Neuronal stem cell (in vitro differentiated cells): Measurements from ENCODE around the gene MAP3K7.

ENCODE experiments used
- DNase-seq: peaks from one replicate; pipeline ENCODE4 v3.0.0-alpha.2; 2013; ENCODE audit warnings: low spot score
- H2AFZ ChIP-seq: one replicate; pipeline ENCODE4 v1.6.1; 2013; ENCODE audit warnings: mild to moderate bottlenecking, low read length, inconsistent platforms
- H2AK5ac ChIP-seq: 2 replicates; pipeline ENCODE4 v1.6.1; 2013; ENCODE audit warnings: low read depth, mild to moderate bottlenecking, inconsistent platforms, low read length, moderate library complexity, mixed read lengths
- H2BK120ac ChIP-seq: 2 replicates; pipeline ENCODE4 v1.6.1; 2013; ENCODE audit warnings: low read depth, mild to moderate bottlenecking, inconsistent platforms, low read length, moderate library complexity, mixed read lengths
- H2BK12ac ChIP-seq: one replicate; pipeline ENCODE4 v1.6.1; 2013; ENCODE audit warnings: low read length, inconsistent platforms
- H2BK15ac ChIP-seq: 2 replicates; pipeline ENCODE4 v1.6.1; 2013; ENCODE audit warnings: mild to moderate bottlenecking, low read length, inconsistent platforms, mixed read lengths
- H2BK5ac ChIP-seq: one replicate; pipeline ENCODE4 v1.6.1; 2013; ENCODE audit warnings: inconsistent platforms, mild to moderate bottlenecking, low read length, moderate library complexity
- H3K14ac ChIP-seq: one replicate; pipeline ENCODE4 v1.6.1; 2013; ENCODE audit warnings: low read length, inconsistent platforms
- H3K18ac ChIP-seq: 2 replicates; pipeline ENCODE4 v1.6.1; 2013; ENCODE audit warnings: low read length, inconsistent platforms
- H3K23ac ChIP-seq: 2 replicates; pipeline ENCODE4 v1.6.1; 2013; ENCODE audit warnings: low read depth, mild to moderate bottlenecking, mixed read lengths, low read length, inconsistent platforms; ENCODE audit not compliant: poor library complexity
- H3K27ac ChIP-seq: replicated peaks from 3 replicates; pipeline ENCODE4 v1.5.1; 2013; ENCODE audit warnings: low read length, inconsistent platforms
- H3K27me3 ChIP-seq, 3 experiments: 2 replicates each; pipeline ENCODE4 v1.6.1; 2013; ENCODE audit warnings: low read length in 3 of 3, mild to moderate bottlenecking in 2 of 3, inconsistent platforms in 1 of 3, low read depth in 1 of 3, mixed read lengths in 1 of 3, moderate library complexity in 1 of 3; ENCODE audit not compliant: control insufficient read depth in 3 of 3, insufficient read depth in 3 of 3
- H3K36me3 ChIP-seq, 2 donors: replicated peaks in 1 of 2; 2 replicates each; pipeline ENCODE4 v1.6.1; 2013; ENCODE audit warnings: low read length in 2 of 2; ENCODE audit not compliant: control insufficient read depth in 2 of 2, insufficient read depth in 2 of 2
- H3K4ac ChIP-seq: 2 replicates; pipeline ENCODE4 v1.6.1; 2013; ENCODE audit warnings: inconsistent platforms, mild to moderate bottlenecking, low read length, moderate library complexity
- H3K4me1 ChIP-seq, 2 donors: 1 replicate in 1 of 2; 2 replicates in 1 of 2; pipeline ENCODE4 v1.6.1; 2013; ENCODE audit warnings: low read length in 2 of 2, low read depth in 1 of 2; ENCODE audit not compliant: control insufficient read depth in 2 of 2, insufficient read depth in 1 of 2
- H3K4me2 ChIP-seq: one replicate; pipeline ENCODE4 v1.6.1; 2013; ENCODE audit warnings: mild to moderate bottlenecking, low read length, inconsistent platforms; ENCODE audit not compliant: insufficient read depth, poor library complexity, severe bottlenecking
- H3K4me3 ChIP-seq, 2 donors: 2 replicates each; pipeline ENCODE4 v1.5.1; 2013; ENCODE audit warnings: low read length in 2 of 2, mild to moderate bottlenecking in 2 of 2, inconsistent platforms in 1 of 2, moderate library complexity in 1 of 2
- H3K79me1 ChIP-seq: one replicate; pipeline ENCODE4 v1.6.1; 2013; ENCODE audit warnings: low read depth, mild to moderate bottlenecking, inconsistent platforms, low read length, moderate library complexity
- H3K9ac ChIP-seq: one replicate; pipeline ENCODE4 v1.6.1; 2013; ENCODE audit warnings: mild to moderate bottlenecking, low read depth, low read length, inconsistent platforms; ENCODE audit not compliant: poor library complexity
- H3K9me3 ChIP-seq, 2 donors: replicated peaks in 1 of 2; 2 replicates each; pipeline versions ENCODE3 to v1.6.1; 2013; ENCODE audit warnings: low read length in 2 of 2, mild to moderate bottlenecking in 2 of 2, inconsistent platforms in 1 of 2, low read depth in 1 of 2, mixed read lengths in 1 of 2, moderate library complexity in 1 of 2; ENCODE audit not compliant: control insufficient read depth in 2 of 2, insufficient read depth in 1 of 2
- H4K8ac ChIP-seq: one replicate; pipeline ENCODE4 v1.6.1; 2013; ENCODE audit warnings: low read depth, mild to moderate bottlenecking, inconsistent platforms, low read length, moderate library complexity
- H4K91ac ChIP-seq: one replicate; pipeline ENCODE4 v1.6.1; 2013; ENCODE audit warnings: low read length, low read depth, mild to moderate bottlenecking, inconsistent platforms; ENCODE audit not compliant: poor library complexity
- WGBS, 2 donors: extraction: QIAGEN DNeasy Blood & Tissue Kit; methylation state at CpG; one replicate each; pipeline ENCODE4 v1.1.7; 2013; ENCODE audit warnings: missing lambda C conversion rate in 2 of 2, mixed read lengths in 1 of 2; ENCODE audit not compliant: insufficient read length in 2 of 2, insufficient replicate concordance in 1 of 2; ENCODE audit errors: extremely low coverage in 2 of 2; 5-methylcytosine and 5-hydroxymethylcytosine counted together

Gene MAP3K7

DNA sequence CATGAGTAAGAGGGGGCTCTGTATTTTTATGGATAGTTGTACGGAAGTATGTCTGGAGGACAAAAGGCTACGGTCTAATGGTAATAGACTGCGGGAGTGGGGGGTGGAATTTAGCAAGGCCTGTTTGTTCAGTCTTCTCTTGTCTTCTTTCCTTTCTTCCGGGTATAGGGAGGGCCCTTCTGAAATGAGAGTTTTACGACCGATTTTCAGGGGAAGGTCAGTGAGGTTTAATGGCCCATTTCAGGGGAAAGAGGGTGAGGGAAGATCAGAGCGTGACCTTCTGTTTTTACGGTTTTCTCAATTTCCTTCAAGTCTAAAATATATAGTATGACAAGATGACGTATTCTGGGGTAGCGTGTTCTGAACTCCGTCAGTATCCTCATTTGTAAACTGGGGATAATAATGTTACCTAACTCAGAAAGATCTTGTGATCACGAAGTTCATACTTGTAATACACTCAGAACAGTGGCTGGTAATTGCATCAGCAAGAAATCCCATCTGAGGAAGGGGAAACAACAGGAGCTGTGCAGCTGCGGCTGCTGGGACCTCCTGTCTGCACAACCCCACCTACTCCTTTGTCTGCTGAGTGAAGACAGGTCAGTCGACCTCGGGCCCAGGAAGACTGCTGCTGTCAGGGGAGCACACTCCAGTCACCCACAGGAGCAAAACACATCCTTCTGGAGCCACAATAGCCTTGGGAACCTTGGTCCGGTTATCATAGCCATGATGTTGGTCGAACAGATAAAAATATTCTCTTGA, 90.4 kb downstream of the MAP3K7 start:
- Histone ChIP-seq H4K8ac (no peak overlapping the region), H3K18ac (no peak overlapping the region), H2BK12ac (no peak overlapping the region), H2BK5ac (no peak overlapping the region), H3K79me1 (no peaks in the 10 kb centered on the region), H4K91ac (no peak overlapping the region), H3K27ac (peak overlapping the region; percentile 84), H2AK5ac (no peak overlapping the region), H3K4me1 (peaks cover 20 to 30% of the 10 kb centered on the region in 2 donors), H3K4me3 (no peak overlapping the region), H3K4me2 (no peak overlapping the region), H3K9ac (no peak overlapping the region), H3K23ac (no peak overlapping the region), H3K14ac (no peak overlapping the region), H3K9me3 (no peaks in the 10 kb centered on the region), H3K36me3 (no peaks in the 10 kb centered on the region), H2BK120ac (no peak overlapping the region), H3K27me3 (no peaks in the 10 kb centered on the region), H2AFZ (peak overlapping the region; percentile 70), H3K4ac (no peak overlapping the region), H2BK15ac (no peak overlapping the region)
- DNase-seq: no peak
- WGBS, 2 donors: no CpG with 5 or more reads among the region's 17 CpGs

DNA sequence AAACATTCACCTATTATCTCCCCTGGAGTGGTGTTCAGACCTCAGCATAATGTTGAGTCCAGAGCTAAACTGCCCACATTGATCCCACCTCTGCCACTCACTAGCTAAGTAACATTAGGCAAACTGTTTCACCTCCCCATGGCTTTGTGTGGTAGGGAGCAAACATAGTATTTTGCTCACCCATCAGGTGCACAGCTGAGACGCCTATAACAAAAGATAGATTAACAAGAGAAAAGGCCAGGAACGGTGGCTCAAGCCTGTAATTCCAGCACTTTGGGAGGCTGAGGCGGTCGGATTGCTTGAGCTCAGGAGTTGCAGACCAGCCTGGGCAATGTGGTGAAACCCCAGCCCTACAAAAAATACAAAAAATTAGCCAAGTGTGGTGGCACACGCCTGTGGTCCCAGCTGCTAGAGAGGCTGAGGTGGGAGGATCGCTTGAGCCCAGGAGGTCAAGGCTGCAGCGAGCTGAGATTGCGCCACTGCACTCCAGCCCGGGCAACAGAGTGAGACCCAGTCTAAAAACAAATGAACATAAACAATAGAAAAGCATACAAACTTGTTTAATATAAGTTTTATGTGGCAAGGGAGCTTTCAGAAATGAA, 91.6 kb downstream of the MAP3K7 start:
- Histone ChIP-seq H3K4me3 (no peak overlapping the region), H2BK12ac (no peak overlapping the region), H2BK5ac (no peak overlapping the region), H2AFZ (no peak overlapping the region), H2BK15ac (no peak overlapping the region), H3K18ac (no peak overlapping the region), H2BK120ac (no peak overlapping the region), H3K27ac (peak overlapping the region; percentile 82), H3K9me3 (no peaks in the 10 kb centered on the region), H3K4me1 (peaks cover 21 to 34% of the 10 kb centered on the region in 2 donors), H3K36me3 (no peaks in the 10 kb centered on the region), H4K91ac (no peak overlapping the region), H3K79me1 (no peaks in the 10 kb centered on the region), H3K27me3 (no peaks in the 10 kb centered on the region), H3K23ac (no peak overlapping the region), H3K4me2 (no peak overlapping the region), H3K4ac (no peak overlapping the region), H3K9ac (no peak overlapping the region), H4K8ac (no peak overlapping the region), H3K14ac (no peak overlapping the region), H2AK5ac (no peak overlapping the region)
- no CpG with 5 or more reads among the region's 9 CpGs for WGBS, 2 donors
- DNase-seq: no peak

- Histone ChIP-seq H4K8ac (no peak overlapping the region), H2AK5ac (no peak overlapping the region), H3K27me3 (no peaks in the 10 kb centered on the region), H3K14ac (no peak overlapping the region), H3K4ac (no peak overlapping the region), H2BK15ac (no peak overlapping the region), H3K27ac (peak overlapping the region; percentile 71), H3K36me3 (no peaks in the 10 kb centered on the region), H3K79me1 (no peaks in the 10 kb centered on the region), H3K4me3 (no peak overlapping the region), H3K23ac (no peak overlapping the region), H3K9ac (no peak overlapping the region), H2AFZ (peak overlapping the region; percentile 1), H2BK120ac (no peak overlapping the region), H3K9me3 (no peaks in the 10 kb centered on the region), H2BK5ac (no peak overlapping the region), H3K4me2 (peak overlapping the region; percentile 21), H3K4me1 (peaks cover 23 to 42% of the 10 kb centered on the region in 2 donors), H4K91ac (no peak overlapping the region), H3K18ac (no peak overlapping the region), H2BK12ac (no peak overlapping the region)
- peak; percentile 63 for DNase-seq
- WGBS, 2 donors: no CpG with 5 or more reads among the region's 7 CpGs
These were observed 92.6 kb downstream of the MAP3K7 start for GRCh38 chr6:90494067-90494780.

DNA sequence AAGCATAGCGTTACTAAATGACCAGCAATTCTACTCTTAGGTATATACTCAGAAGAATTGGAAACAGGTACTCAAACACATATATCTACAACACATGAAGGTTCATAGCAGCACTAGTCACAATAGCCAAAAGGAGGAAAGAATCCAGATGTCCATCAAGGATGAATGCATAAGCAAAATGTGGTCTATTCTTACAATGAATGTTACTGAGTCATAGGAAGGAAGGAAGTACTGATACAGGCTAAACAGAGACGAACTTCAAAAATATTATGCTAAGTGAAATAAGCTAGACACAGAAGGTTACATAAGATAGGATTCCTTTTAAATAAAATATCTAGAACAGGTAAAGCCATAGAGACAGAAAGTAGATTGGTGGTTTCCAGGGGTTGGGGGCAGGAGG, 93.5 kb downstream of the MAP3K7 start:
- no peak overlapping the region for H2BK5ac ChIP-seq
- no peak overlapping the region for H2AK5ac ChIP-seq
- H2BK12ac ChIP-seq: no peak overlapping the region
- no peak overlapping the region for H3K9ac ChIP-seq
- no peak overlapping the region for H2BK15ac ChIP-seq
- no CpG with 5 or more reads among the region's 2 CpGs for WGBS, 2 donors
- no peaks in the 10 kb centered on the region for H3K36me3 ChIP-seq
- no peak overlapping the region for H3K23ac ChIP-seq
- no peak overlapping the region for H3K27ac ChIP-seq
- H4K8ac ChIP-seq: no peak overlapping the region
- no peaks in the 10 kb centered on the region for H3K27me3 ChIP-seq
- H3K14ac ChIP-seq: no peak overlapping the region
- H4K91ac ChIP-seq: no peak overlapping the region
- no peak overlapping the region for H3K18ac ChIP-seq
- no peak for DNase-seq
- H3K4ac ChIP-seq: no peak overlapping the region
- no peak overlapping the region for H2AFZ ChIP-seq
- no peak overlapping the region for H2BK120ac ChIP-seq
- H3K79me1 ChIP-seq: no peaks in the 10 kb centered on the region
- no peak overlapping the region for H3K4me3 ChIP-seq
- no peak overlapping the region for H3K4me2 ChIP-seq
- H3K4me1 ChIP-seq: peaks cover 23 to 42% of the 10 kb centered on the region in 2 donors
- H3K9me3 ChIP-seq: no peaks in the 10 kb centered on the region
